ENCODE results near the gene TIMM17A.

TIMM17A gene

DNA sequence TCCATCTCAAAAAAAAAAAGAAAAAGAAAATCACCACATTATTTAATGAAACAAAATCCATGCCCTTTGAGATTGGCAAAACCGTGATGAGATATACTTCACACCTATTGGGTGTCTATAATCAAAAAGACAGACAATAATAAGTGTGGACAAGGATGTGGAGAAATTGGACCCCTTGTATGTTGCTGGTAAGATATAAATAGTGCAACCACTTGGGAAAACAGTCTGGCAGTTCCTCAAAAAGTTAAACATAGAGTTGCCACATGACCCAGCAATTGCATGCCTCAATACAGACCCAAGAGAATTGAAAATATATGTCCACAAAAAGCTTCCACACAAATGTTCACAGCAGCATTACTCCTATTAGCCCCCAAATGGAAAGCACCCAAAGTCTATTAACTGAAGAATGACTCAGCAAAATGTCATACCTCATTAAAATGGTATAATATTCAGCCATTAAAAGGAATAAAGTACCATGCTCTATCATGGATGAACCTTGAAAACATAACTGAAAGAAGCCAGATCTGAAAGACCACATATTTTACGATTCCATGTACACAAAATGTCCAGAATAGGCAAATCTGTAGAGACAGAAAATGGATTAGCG, 33.2 kb upstream of the TIMM17A start:
- TF ChIP-seq CTCF (conservative IDR thresholded peaks at IDR 0.05; ENCODE audit: low read length) (no peak), EZH2phosphoT487 (IDR thresholded peaks at IDR 0.05; ENCODE audit: borderline replicate concordance) (no peak)
- no peaks in the 10 kb centered on the region for H3K9me2 ChIP-seq (replicated peaks; ENCODE audit: low read depth, low read length)
- H3K4me2 ChIP-seq (ENCODE audit: low read depth, low read length, poor library complexity, severe bottlenecking), result no peak overlapping the region
- no peaks in the 10 kb centered on the region for H3K79me2 ChIP-seq (ENCODE audit: insufficient read depth, low read length)
- no peaks in the 10 kb centered on the region for H3F3A ChIP-seq (ENCODE audit: low read depth)
- H3K36me3 ChIP-seq (ENCODE audit: insufficient read depth, low read length), result no peaks in the 10 kb centered on the region
- no peaks in the 10 kb centered on the region for H3K27me3 ChIP-seq (ENCODE audit: insufficient read depth, low read length, poor library complexity, severe bottlenecking)
- H3K9ac ChIP-seq (ENCODE audit: low read depth, low read length, poor library complexity, severe bottlenecking), result no peak overlapping the region
- H2AFZ ChIP-seq (ENCODE audit: low read length), result no peak overlapping the region
- H3K9me3 ChIP-seq (ENCODE audit: insufficient read depth, low read depth, low read length), result no peaks in the 10 kb centered on the region
- no peak overlapping the region for H3K4me3 ChIP-seq (ENCODE audit: low read length, poor library complexity, severe bottlenecking)
- H3K4me1 ChIP-seq (ENCODE audit: insufficient read depth, low read length, poor library complexity, severe bottlenecking), result no peaks in the 10 kb centered on the region
- no peaks in the 10 kb centered on the region for H4K20me1 ChIP-seq (ENCODE audit: insufficient read depth, low read length, poor library complexity, severe bottlenecking)

DNA sequence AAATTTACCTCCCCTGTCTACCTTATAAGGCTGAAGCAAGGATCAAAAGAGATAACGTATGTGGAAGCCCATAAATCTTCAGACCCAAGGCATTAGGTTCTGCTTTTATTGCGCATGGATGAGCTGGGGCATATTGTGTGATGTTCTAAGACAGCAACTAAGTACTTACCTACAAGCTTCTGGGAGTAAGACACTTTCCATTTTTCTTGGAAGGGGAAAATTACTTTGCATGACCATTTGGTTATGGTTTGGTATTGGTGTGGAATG, 30.1 kb upstream of the TIMM17A start:
- H2AFZ ChIP-seq (ENCODE audit: low read length), result no peak overlapping the region
- H4K20me1 ChIP-seq (ENCODE audit: insufficient read depth, low read length, poor library complexity, severe bottlenecking), result no peaks in the 10 kb centered on the region
- no peaks in the 10 kb centered on the region for H3K27me3 ChIP-seq (ENCODE audit: insufficient read depth, low read length, poor library complexity, severe bottlenecking)
- TF ChIP-seq CTCF (conservative IDR thresholded peaks at IDR 0.05; ENCODE audit: low read length) (no peak), EZH2phosphoT487 (IDR thresholded peaks at IDR 0.05; ENCODE audit: borderline replicate concordance) (no peak)
- no peaks in the 10 kb centered on the region for H3K9me2 ChIP-seq (replicated peaks; ENCODE audit: low read depth, low read length)
- H3K4me3 ChIP-seq (ENCODE audit: low read length, poor library complexity, severe bottlenecking), result no peak overlapping the region
- H3K9ac ChIP-seq (ENCODE audit: low read depth, low read length, poor library complexity, severe bottlenecking), result no peak overlapping the region
- no peaks in the 10 kb centered on the region for H3K79me2 ChIP-seq (ENCODE audit: insufficient read depth, low read length)
- no peaks in the 10 kb centered on the region for H3F3A ChIP-seq (ENCODE audit: low read depth)
- H3K4me2 ChIP-seq (ENCODE audit: low read depth, low read length, poor library complexity, severe bottlenecking), result no peak overlapping the region
- no peaks in the 10 kb centered on the region for H3K9me3 ChIP-seq (ENCODE audit: insufficient read depth, low read depth, low read length)
- no peaks in the 10 kb centered on the region for H3K4me1 ChIP-seq (ENCODE audit: insufficient read depth, low read length, poor library complexity, severe bottlenecking)
- no peaks in the 10 kb centered on the region for H3K36me3 ChIP-seq (ENCODE audit: insufficient read depth, low read length)

GRCh38 chr1:201925981-201926645, 29.2 kb upstream of the TIMM17A start:
- no peaks in the 10 kb centered on the region for H3K4me1 ChIP-seq (ENCODE audit: insufficient read depth, low read length, poor library complexity, severe bottlenecking)

More at GRCh38 chr1:201925981-201926645, 29.2 kb upstream of the TIMM17A start:
- no peaks in the 10 kb centered on the region for H3K36me3 ChIP-seq (ENCODE audit: insufficient read depth, low read length)
- H3K9me3 ChIP-seq (ENCODE audit: insufficient read depth, low read depth, low read length), result no peaks in the 10 kb centered on the region
- H3F3A ChIP-seq (ENCODE audit: low read depth), result no peaks in the 10 kb centered on the region
- no peak overlapping the region for H3K4me3 ChIP-seq (ENCODE audit: low read length, poor library complexity, severe bottlenecking)
- no peaks in the 10 kb centered on the region for H3K27me3 ChIP-seq (ENCODE audit: insufficient read depth, low read length, poor library complexity, severe bottlenecking)
- H3K9me2 ChIP-seq (replicated peaks; ENCODE audit: low read depth, low read length), result no peaks in the 10 kb centered on the region
- no peak overlapping the region for H2AFZ ChIP-seq (ENCODE audit: low read length)
- no peak overlapping the region for H3K9ac ChIP-seq (ENCODE audit: low read depth, low read length, poor library complexity, severe bottlenecking)
- no peaks in the 10 kb centered on the region for H4K20me1 ChIP-seq (ENCODE audit: insufficient read depth, low read length, poor library complexity, severe bottlenecking)
- no peaks in the 10 kb centered on the region for H3K79me2 ChIP-seq (ENCODE audit: insufficient read depth, low read length)
- TF ChIP-seq EZH2phosphoT487 (IDR thresholded peaks at IDR 0.05; ENCODE audit: borderline replicate concordance) (no peak), CTCF (conservative IDR thresholded peaks at IDR 0.05; ENCODE audit: low read length) (no peak)
- H3K4me2 ChIP-seq (ENCODE audit: low read depth, low read length, poor library complexity, severe bottlenecking), result no peak overlapping the region

Measured in Loucy (cell line).